Liver (tissue), 9 donors: ENCODE data around the gene ATP11B. TPM values are rescaled to one million over a fixed set of nuclear protein-coding genes. Genes with fewer than 3 reads are reported as not detected.

ENCODE experiments used
- DNase-seq: peaks from one replicate; pipeline ENCODE4 v3.0.0-alpha.2; 2017; ENCODE audit warnings: low spot score
- H3K27ac ChIP-seq, 2 donors: one replicate each; pipeline ENCODE4 v1.7.0; 2013; ENCODE audit warnings: inconsistent platforms in 2 of 2, low read length in 2 of 2, control low read depth in 1 of 2, low read depth in 1 of 2, mild to moderate bottlenecking in 1 of 2
- H3K27me3 ChIP-seq, 4 donors: one replicate each; pipeline versions ENCODE4 v1.6.1 to v1.7.0; 2013; ENCODE audit warnings: low read length in 3 of 4, inconsistent platforms in 1 of 4, mild to moderate bottlenecking in 1 of 4, moderate library complexity in 1 of 4; ENCODE audit not compliant: control insufficient read depth in 4 of 4, insufficient read depth in 4 of 4
- H3K36me3 ChIP-seq, 4 donors: one replicate each; pipeline versions ENCODE4 v1.6.1 to v1.7.0; 2013; ENCODE audit warnings: low read length in 3 of 4, mild to moderate bottlenecking in 3 of 4, low read depth in 1 of 4, moderate library complexity in 1 of 4; ENCODE audit not compliant: control insufficient read depth in 4 of 4, insufficient read depth in 3 of 4
- H3K4me1 ChIP-seq, 4 donors: one replicate each; pipeline versions ENCODE4 v1.6.1 to v1.7.0; 2013; ENCODE audit warnings: low read length in 3 of 4, mild to moderate bottlenecking in 3 of 4, moderate library complexity in 1 of 4; ENCODE audit not compliant: control insufficient read depth in 4 of 4, insufficient read depth in 4 of 4
- H3K4me3 ChIP-seq, 3 donors: one replicate each; pipeline versions ENCODE4 v1.6.1 to v1.7.0; 2013; ENCODE audit warnings: low read length in 3 of 3, control low read depth in 1 of 3, low read depth in 1 of 3, mild to moderate bottlenecking in 1 of 3
- H3K9ac ChIP-seq, 2 donors: one replicate each; pipeline ENCODE4 v1.7.0; 2013; ENCODE audit warnings: low read length in 2 of 2, mild to moderate bottlenecking in 2 of 2, moderate library complexity in 2 of 2, control low read depth in 1 of 2, low read depth in 1 of 2
- H3K9me3 ChIP-seq, 4 donors: one replicate each; pipeline versions ENCODE4 v1.6.1 to v1.7.0; 2013; ENCODE audit warnings: low read length in 3 of 4; ENCODE audit not compliant: control insufficient read depth in 4 of 4
- ATF3 ChIP-seq: IDR thresholded peaks from 2 replicates; pipeline ENCODE4 v1.6.1; 2016; ENCODE audit warnings: antibody characterized with exemption
- CTCF ChIP-seq: fragments of 150-350 bp; IDR thresholded peaks from 2 replicates; pipeline ENCODE4 v1.5.1; 2017; ENCODE audit warnings: improper control_type of control experiment, low read depth, low read length; ENCODE audit not compliant: missing input control
- EGR1 ChIP-seq, 2 donors: IDR thresholded peaks; 2 replicates each; pipeline ENCODE4 v1.6.1; 2016 to 2018; ENCODE audit warnings: antibody characterized with exemption in 2 of 2, low read depth in 2 of 2
- FOXA1 ChIP-seq: IDR thresholded peaks from 2 replicates; pipeline ENCODE4 v1.6.1; 2016; ENCODE audit warnings: antibody characterized with exemption
- FOXA2 ChIP-seq: IDR thresholded peaks from 2 replicates; pipeline ENCODE4 v1.6.1; 2016; ENCODE audit warnings: antibody characterized with exemption
- GABPA ChIP-seq, 2 donors: IDR thresholded peaks in 1 of 2; conservative IDR thresholded peaks in 1 of 2; 2 replicates each; pipeline ENCODE4 v1.6.1; 2016; ENCODE audit warnings: antibody characterized with exemption in 2 of 2, mild to moderate bottlenecking in 1 of 2, moderate library complexity in 1 of 2
- HNF4A ChIP-seq, 2 donors: conservative IDR thresholded peaks; 2 replicates each; pipeline ENCODE4 v1.6.1; 2016; ENCODE audit warnings: antibody characterized with exemption in 2 of 2, mild to moderate bottlenecking in 2 of 2
- HNF4G ChIP-seq: IDR thresholded peaks from 2 replicates; pipeline ENCODE4 v1.6.1; 2016; ENCODE audit warnings: antibody characterized with exemption
- JUND ChIP-seq, 2 donors: IDR thresholded peaks; 2 replicates each; pipeline ENCODE4 v1.6.1; 2016; ENCODE audit warnings: antibody characterized with exemption in 2 of 2
- NR2F2 ChIP-seq: IDR thresholded peaks from 2 replicates; pipeline ENCODE4 v1.6.1; 2016; ENCODE audit warnings: antibody characterized with exemption
- REST ChIP-seq: IDR thresholded peaks from 2 replicates; pipeline ENCODE4 v1.6.1; 2016; ENCODE audit warnings: antibody characterized with exemption, mild to moderate bottlenecking
- SP1 ChIP-seq: IDR thresholded peaks from 2 replicates; pipeline ENCODE4 v1.6.1; 2018; ENCODE audit warnings: antibody characterized with exemption, mild to moderate bottlenecking
- YY1 ChIP-seq: IDR thresholded peaks from 2 replicates; pipeline ENCODE4 v1.6.1; 2016; ENCODE audit warnings: antibody characterized with exemption, mild to moderate bottlenecking
- ZBTB33 ChIP-seq: IDR thresholded peaks from 2 replicates; pipeline ENCODE4 v1.6.1; 2016; ENCODE audit warnings: antibody characterized with exemption
- WGBS: extraction: QIAGEN DNeasy Blood & Tissue Kit; methylation state at CpG from one replicate; pipeline ENCODE4 v1.1.7; 2013; 5-methylcytosine and 5-hydroxymethylcytosine counted together
- polyA plus RNA-seq, 2 donors: library from polyadenylated mRNA; stranded (reverse) in 1 of 2; unstranded in 1 of 2; fragments of 200-250 nt in 1 of 2; fragments of >200 nt in 1 of 2; fragmentation: Nextera tagmentation in 1 of 2; extraction: Ambion mirVana in 1 of 2; gene quantifications; one replicate each; pipeline versions ENCODE4 v1.2.1 to v1.2.3, GENCODE V29; 2013 to 2015
- total RNA-seq, 2 donors: library from RNA; depleted of rRNA; stranded (reverse); fragments of >200 nt; gene quantifications; one replicate each; pipeline ENCODE4 v1.2.3, GENCODE V29; 2014
- donor health status: healthy.
- donor health status: healthy.
- donor health status: healthy.
- donor health status: healthy.
- donor health status: healthy.

The ATP11B gene
- total and polyA plus RNA-seq, 4 donors = 5.9 to 49.6 (median 19.0) TPM

GRCh38 chr3:182936918-182937285 is 143.6 kb downstream of the ATP11B start (continued):
- no peak for TF ChIP-seq ATF3

- Histone ChIP-seq H3K27me3 (no peaks in the 10 kb centered on the region), H3K4me3 (no peak overlapping the region), H3K9ac (no peak overlapping the region), H3K27ac (no peak overlapping the region), H3K9me3 (no peaks in the 10 kb centered on the region), H3K36me3 (no peaks in the 10 kb centered on the region), H3K4me1 (no peaks in the 10 kb centered on the region)
- TF ChIP-seq FOXA2 (no peak), HNF4G (no peak), REST (no peak), EGR1 (IDR thresholded peaks at IDR 0.05; ENCODE audit: low read depth in 2 of 2) (no peak)
- DNase-seq = no peak
- 79% methylated on average over 3 of the region's 3 CpGs for WGBS
Observed at GRCh38 chr3:182937293-182938051, 144.2 kb downstream of the ATP11B start.

- H3K36me3 ChIP-seq = peaks cover 0 to 6% (median 2%) of the 10 kb centered on the region in 4 donors
- no peak overlapping the region for H3K27ac ChIP-seq
- no peaks in the 10 kb centered on the region for H3K27me3 ChIP-seq
- no peak for TF ChIP-seq FOXA2
- no peak for TF ChIP-seq JUND (IDR thresholded peaks at IDR 0.05)
- no peak for TF ChIP-seq NR2F2
- no peak for TF ChIP-seq HNF4G
- TF ChIP-seq REST = no peak
- TF ChIP-seq ZBTB33 = no peak
- no peak for TF ChIP-seq GABPA (IDR thresholded peaks at IDR 0.05 in 1 of 2, conservative IDR thresholded peaks at IDR 0.05 in 1 of 2)
- TF ChIP-seq HNF4A (conservative IDR thresholded peaks at IDR 0.05) = no peak
- no peak for TF ChIP-seq YY1
- TF ChIP-seq CTCF = no peak
- TF ChIP-seq SP1 = no peak
- TF ChIP-seq FOXA1 = no peak
- no peak overlapping the region for H3K4me3 ChIP-seq
- H3K9ac ChIP-seq = no peak overlapping the region
- no peaks in the 10 kb centered on the region for H3K4me1 ChIP-seq
- H3K9me3 ChIP-seq = no peaks in the 10 kb centered on the region
- DNase-seq = no peak
- WGBS = 95% methylated on average over 4 of the region's 4 CpGs
Observed at GRCh38 chr3:182940266-182940808, 147.0 kb downstream of the ATP11B start.
